Thyroid gland (tissue), 4 donors: Measurements from ENCODE around the gene FHOD3. TPM values are rescaled to one million over a fixed set of nuclear protein-coding genes. Genes with fewer than 3 reads are reported as not detected.

Experiments
- DNase-seq, 2 donors: peaks; one replicate each; pipeline ENCODE4 v3.0.0-alpha.2; 2019
- H3K27ac ChIP-seq, 3 donors: fragments of 200-600 bp; sonication (generic); 1 replicate in 2 of 3; 2 replicates in 1 of 3; pipeline ENCODE4 v1.5.1; 2016 to 2019; ENCODE audit warnings: mild to moderate bottlenecking in 1 of 3, moderate library complexity in 1 of 3
- H3K27me3 ChIP-seq: fragments of 200-600 bp; sonication (generic); one replicate; pipeline ENCODE4 v1.5.1; 2019
- H3K36me3 ChIP-seq, 2 donors: fragments of 200-600 bp; sonication (generic); one replicate each; pipeline ENCODE4 v1.5.1; 2016 to 2019
- H3K4me1 ChIP-seq, 2 donors: fragments of 200-600 bp; sonication (generic); one replicate each; pipeline ENCODE4 v1.5.1; 2017 to 2019
- H3K4me3 ChIP-seq, 3 donors: fragments of 200-600 bp; sonication (generic); replicated peaks in 1 of 3; 1 replicate in 2 of 3; 2 replicates in 1 of 3; pipeline ENCODE4 v1.5.1; 2016; ENCODE audit warnings: mild to moderate bottlenecking in 1 of 3
- H3K9me3 ChIP-seq: fragments of 200-600 bp; sonication (generic); one replicate; pipeline ENCODE4 v1.5.1; 2017
- CTCF ChIP-seq, 6 experiments: fragments of 200-600 bp in 3 of 6; fragments of 450-650 bp in 3 of 6; sonication (generic) in 3 of 6; IDR thresholded peaks; one replicate each; pipeline ENCODE4 v1.5.1; 2016 to 2019; ENCODE audit warnings: antibody characterized with exemption in 6 of 6, mild to moderate bottlenecking in 2 of 6, inconsistent platforms in 1 of 6, moderate library complexity in 1 of 6
- POLR2A ChIP-seq, 2 donors: fragments of 450-650 bp; IDR thresholded peaks; one replicate each; pipeline ENCODE4 v1.6.1; 2017; ENCODE audit warnings: antibody characterized with exemption in 2 of 2, mild to moderate bottlenecking in 2 of 2, moderate library complexity in 1 of 2
- whole genome bisulfite sequencing, 2 donors: methylation state at CpG; one replicate each; pipeline ENCODE4 v1.1.5; 2017; 5-methylcytosine and 5-hydroxymethylcytosine counted together
- intact Hi-C: fragments of 100-400 bp; cut with DNase I; formaldehyde crosslinking; loops from one replicate; pipeline ENCODE4 v1.15.1; 2023
- total RNA-seq, 4 donors: library from RNA; depleted of rRNA; stranded (reverse); fragments of >200 nt; gene quantifications; one replicate each; pipeline ENCODE4 v1.2.3, GENCODE V29; 2016

FHOD3 gene
- total RNA-seq, 4 donors from 2014 or later: 1.6 to 6.9 (median 4.8) TPM

GRCh38 chr18:36366994-36367839 is 69.7 kb downstream of the FHOD3 start:
- intact Hi-C loops: no loop called here
- Histone ChIP-seq H3K4me1 (peaks cover 13 to 15% of the 10 kb centered on the region in 2 donors), H3K36me3 (no peaks in the 10 kb centered on the region), H3K4me3 (no peak overlapping the region), H3K27ac (peak overlapping the region; percentile 2 to 74 (median 26)), H3K9me3 (no peaks in the 10 kb centered on the region), H3K27me3 (no peaks in the 10 kb centered on the region)
- TF ChIP-seq POLR2A (IDR thresholded peaks at IDR 0.05) (no peak), CTCF (IDR thresholded peaks at IDR 0.05) (no peak)
- WGBS, 2 donors: 22 to 29% methylated on average over 8 of the region's 8 CpGs
- peak; percentile 89 to 90 for DNase-seq

GRCh38 chr18:36368889-36369288 is 71.4 kb downstream of the FHOD3 start:
- DNase-seq: no peak
- Histone ChIP-seq H3K9me3 (no peaks in the 10 kb centered on the region), H3K27me3 (no peaks in the 10 kb centered on the region), H3K4me1 (peaks cover 13 to 15% of the 10 kb centered on the region in 2 donors), H3K27ac (no peak overlapping the region), H3K36me3 (no peaks in the 10 kb centered on the region), H3K4me3 (no peak overlapping the region)
- 88 to 91% methylated on average over 3 of the region's 3 CpGs for WGBS, 2 donors
- intact Hi-C loops: no loop called here
- TF ChIP-seq POLR2A (IDR thresholded peaks at IDR 0.05) (no peak), CTCF (IDR thresholded peaks at IDR 0.05) (no peak)

- peak; percentile 6 to 8 for DNase-seq
Observed at GRCh38 chr18:36372903-36373311, 75.4 kb downstream of the FHOD3 start.

GRCh38 chr18:36374262-36374661 is 76.7 kb downstream of the FHOD3 start:
- intact Hi-C loops: no loop called here
- no peak overlapping the region for H3K4me3 ChIP-seq
- TF ChIP-seq POLR2A (IDR thresholded peaks at IDR 0.05): no peak
- TF ChIP-seq CTCF (IDR thresholded peaks at IDR 0.05): no peak
- no peak for DNase-seq
- H3K36me3 ChIP-seq: no peaks in the 10 kb centered on the region
- H3K9me3 ChIP-seq: no peaks in the 10 kb centered on the region
- H3K27me3 ChIP-seq: no peaks in the 10 kb centered on the region
- no peak overlapping the region for H3K27ac ChIP-seq
- no peaks in the 10 kb centered on the region for H3K4me1 ChIP-seq
- WGBS, 2 donors: 84 to 90% methylated on average over 3 of the region's 3 CpGs

More at GRCh38 chr18:36372903-36373311, 75.4 kb downstream of the FHOD3 start:
- intact Hi-C loops: no loop called here
- Histone ChIP-seq H3K4me3 (no peak overlapping the region), H3K27me3 (no peaks in the 10 kb centered on the region), H3K36me3 (no peaks in the 10 kb centered on the region), H3K9me3 (no peaks in the 10 kb centered on the region), H3K4me1 (peaks cover 2% of the 10 kb centered on the region in 2 donors), H3K27ac (no peak overlapping the region)
- 72 to 82% methylated on average over 5 of the region's 5 CpGs for WGBS, 2 donors
- TF ChIP-seq CTCF (IDR thresholded peaks at IDR 0.05) (no peak), POLR2A (IDR thresholded peaks at IDR 0.05) (no peak)

GRCh38 chr18:36375118-36375517 is 77.6 kb downstream of the FHOD3 start:
- 85 to 87% methylated on average over 5 of the region's 5 CpGs for WGBS, 2 donors
- Histone ChIP-seq H3K4me3 (no peak overlapping the region), H3K27ac (no peak overlapping the region), H3K4me1 (no peaks in the 10 kb centered on the region), H3K9me3 (no peaks in the 10 kb centered on the region), H3K27me3 (no peaks in the 10 kb centered on the region), H3K36me3 (no peaks in the 10 kb centered on the region)
- TF ChIP-seq POLR2A (IDR thresholded peaks at IDR 0.05): no peak
- no peak for TF ChIP-seq CTCF (IDR thresholded peaks at IDR 0.05)
- intact Hi-C loops: no loop called here
- no peak for DNase-seq
